Measurements from ENCODE around the gene SHISAL1.
"Not testable (repeated sequence)": the region's sequence is repeated elsewhere in the genome, so short reads cannot be mapped to it uniquely, and the experiment has no call there.

DNA sequence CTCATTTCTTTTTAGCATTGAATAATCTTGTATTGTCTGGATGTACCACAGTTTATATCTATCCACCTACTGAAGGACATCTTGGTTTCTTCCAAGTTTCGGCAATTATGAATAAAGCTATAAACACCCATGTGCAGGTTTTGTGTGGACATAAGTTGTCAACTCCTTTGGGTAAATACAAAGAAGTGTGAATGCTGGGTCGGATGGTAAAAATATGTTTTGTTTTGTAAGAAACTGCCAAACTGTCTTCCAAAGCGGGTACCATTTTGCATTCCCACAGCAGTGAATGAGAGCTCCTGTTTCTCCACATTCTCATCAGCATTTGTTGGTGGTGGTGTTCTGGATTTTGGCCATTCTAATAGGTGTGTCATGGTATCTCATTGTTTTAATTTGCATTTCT lies 71.6 kb downstream of the SHISAL1 start:
- TF ChIP-seq POLR2A (IDR thresholded peaks at IDR 0.05), result not testable (repeated sequence)
- TF ChIP-seq, protein P1, sequence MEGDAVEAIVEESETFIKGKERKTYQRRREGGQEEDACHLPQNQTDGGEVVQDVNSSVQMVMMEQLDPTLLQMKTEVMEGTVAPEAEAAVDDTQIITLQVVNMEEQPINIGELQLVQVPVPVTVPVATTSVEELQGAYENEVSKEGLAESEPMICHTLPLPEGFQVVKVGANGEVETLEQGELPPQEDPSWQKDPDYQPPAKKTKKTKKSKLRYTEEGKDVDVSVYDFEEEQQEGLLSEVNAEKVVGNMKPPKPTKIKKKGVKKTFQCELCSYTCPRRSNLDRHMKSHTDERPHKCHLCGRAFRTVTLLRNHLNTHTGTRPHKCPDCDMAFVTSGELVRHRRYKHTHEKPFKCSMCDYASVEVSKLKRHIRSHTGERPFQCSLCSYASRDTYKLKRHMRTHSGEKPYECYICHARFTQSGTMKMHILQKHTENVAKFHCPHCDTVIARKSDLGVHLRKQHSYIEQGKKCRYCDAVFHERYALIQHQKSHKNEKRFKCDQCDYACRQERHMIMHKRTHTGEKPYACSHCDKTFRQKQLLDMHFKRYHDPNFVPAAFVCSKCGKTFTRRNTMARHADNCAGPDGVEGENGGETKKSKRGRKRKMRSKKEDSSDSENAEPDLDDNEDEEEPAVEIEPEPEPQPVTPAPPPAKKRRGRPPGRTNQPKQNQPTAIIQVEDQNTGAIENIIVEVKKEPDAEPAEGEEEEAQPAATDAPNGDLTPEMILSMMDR (IDR thresholded peaks at IDR 0.05), result not testable (repeated sequence)
